T-helper 1 cell treated with Interleukin-12 subunit alpha and Interleukin-12 subunit beta and Interleukin-4 antibody, amounts not matched to agents 30 μg/mL and 1 μg/mL, for 36 hours (primary cell): ENCODE measurements around the gene MDFI.

Experiments used
- H3K27ac Mint-ChIP-seq: one replicate; pipeline ENCODE4 v1.8.0; 2021; ENCODE audit warnings: mild to moderate bottlenecking, mixed read lengths
- H3K27me3 Mint-ChIP-seq: one replicate; pipeline ENCODE4 v1.8.0; 2021; ENCODE audit warnings: low read depth, mixed read lengths
- H3K36me3 Mint-ChIP-seq: one replicate; pipeline ENCODE4 v1.8.0; 2021; ENCODE audit warnings: low read depth, mixed read lengths
- H3K4me1 Mint-ChIP-seq: one replicate; pipeline ENCODE4 v1.8.0; 2021; ENCODE audit warnings: low read depth, mixed read lengths
- H3K4me3 Mint-ChIP-seq: one replicate; pipeline ENCODE4 v1.8.0; 2021; ENCODE audit warnings: mild to moderate bottlenecking, moderate library complexity, mixed read lengths
- H3K9me3 Mint-ChIP-seq: one replicate; pipeline ENCODE4 v1.8.0; 2021; ENCODE audit warnings: mixed read lengths

Gene MDFI

DNA sequence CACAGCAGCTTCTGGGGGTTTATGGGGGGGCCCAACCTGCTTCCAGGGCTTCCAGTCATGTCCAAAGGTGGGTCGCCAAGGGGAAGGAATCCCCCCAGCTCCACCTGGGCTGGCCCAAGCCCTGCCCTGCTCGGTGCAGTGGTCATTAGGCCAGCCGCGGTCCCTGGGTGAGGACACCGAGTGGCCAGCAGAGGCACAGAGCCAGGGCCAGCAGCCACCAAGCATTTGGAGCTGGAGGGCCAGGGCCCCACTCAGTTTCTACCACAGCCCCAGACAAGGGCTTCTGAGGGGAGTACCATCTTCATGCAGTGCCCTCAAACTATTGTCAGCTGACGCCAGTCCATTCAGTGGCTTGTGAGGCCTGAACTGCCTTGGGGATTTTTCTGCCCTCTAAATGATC, 57.6 kb downstream of the MDFI start:
- H3K9me3 Mint-ChIP-seq = no peaks in the 10 kb centered on the region
- no peaks in the 10 kb centered on the region for H3K4me1 Mint-ChIP-seq
- H3K27me3 Mint-ChIP-seq = no peaks in the 10 kb centered on the region
- H3K36me3 Mint-ChIP-seq = no peaks in the 10 kb centered on the region
- H3K4me3 Mint-ChIP-seq = no peak overlapping the region
- no peak overlapping the region for H3K27ac Mint-ChIP-seq

DNA sequence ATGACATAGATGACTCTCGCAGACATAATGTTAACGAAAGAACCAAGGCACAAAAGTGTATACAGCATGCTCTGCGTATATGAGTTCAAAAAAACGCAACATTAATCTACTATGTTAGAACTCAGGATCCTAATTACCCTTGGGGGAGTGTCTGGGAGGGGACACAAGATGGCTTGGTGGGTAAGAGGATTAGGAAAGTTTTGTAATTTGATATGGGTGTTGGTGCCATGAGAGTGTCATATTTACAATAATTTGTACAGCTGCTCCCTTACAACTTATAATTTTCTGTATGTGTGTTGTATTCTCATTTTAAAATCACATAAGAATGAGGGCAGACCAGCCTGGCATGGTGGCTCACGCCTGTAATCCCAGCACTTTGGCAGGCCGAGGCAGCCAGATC, 58.5 kb downstream of the MDFI start:
- Mint-ChIP-seq H3K4me1 (no peaks in the 10 kb centered on the region), H3K9me3 (no peaks in the 10 kb centered on the region), H3K27ac (no peak overlapping the region), H3K4me3 (no peak overlapping the region), H3K36me3 (no peaks in the 10 kb centered on the region), H3K27me3 (no peaks in the 10 kb centered on the region)

DNA sequence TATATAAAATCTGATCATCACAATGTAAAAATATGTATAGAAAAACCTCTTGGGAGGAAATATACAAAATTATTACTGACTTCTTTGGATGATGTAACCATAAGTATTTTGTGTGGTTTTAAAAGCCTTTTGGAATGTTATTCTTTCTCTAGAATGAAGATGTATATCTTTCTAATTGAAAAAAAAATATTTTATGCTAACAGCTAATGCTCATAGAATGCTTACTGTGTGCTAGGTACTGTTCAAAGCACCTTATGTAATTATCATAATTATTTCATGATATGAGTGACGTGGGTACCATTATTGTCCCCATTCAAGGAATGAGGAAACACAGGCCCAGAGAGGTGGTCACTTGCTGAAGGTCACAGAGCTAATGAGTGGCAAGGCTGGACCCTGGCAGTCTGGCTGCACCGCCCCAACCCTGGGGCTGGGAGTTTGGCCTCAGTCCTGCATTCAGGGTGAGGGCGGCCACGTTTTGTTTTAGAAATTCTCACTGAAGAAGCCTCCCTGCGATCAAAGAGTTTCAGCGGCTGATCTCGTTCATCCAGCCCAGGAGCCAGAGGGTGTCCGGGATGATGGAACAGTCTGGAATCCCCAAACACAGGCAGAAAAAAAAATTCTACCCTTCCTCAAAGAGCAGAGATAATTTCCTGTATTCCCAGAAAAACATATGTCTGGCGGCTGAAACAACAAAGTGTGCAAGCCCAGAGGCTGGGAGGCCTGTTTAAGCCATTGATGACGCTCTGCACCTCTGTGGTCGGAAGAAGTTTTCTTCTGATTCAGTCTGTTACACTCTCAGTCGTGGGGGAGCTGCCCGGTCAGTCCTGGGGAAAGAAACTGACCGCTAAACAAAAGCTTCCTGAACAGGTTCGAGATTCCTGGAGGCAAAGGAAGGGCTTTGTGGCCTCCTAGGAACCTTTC, 59.9 kb downstream of the MDFI start:
- no peak overlapping the region for H3K27ac Mint-ChIP-seq
- no peaks in the 10 kb centered on the region for H3K4me1 Mint-ChIP-seq
- no peaks in the 10 kb centered on the region for H3K9me3 Mint-ChIP-seq
- H3K36me3 Mint-ChIP-seq = no peaks in the 10 kb centered on the region
- H3K4me3 Mint-ChIP-seq = no peak overlapping the region
- no peaks in the 10 kb centered on the region for H3K27me3 Mint-ChIP-seq

DNA sequence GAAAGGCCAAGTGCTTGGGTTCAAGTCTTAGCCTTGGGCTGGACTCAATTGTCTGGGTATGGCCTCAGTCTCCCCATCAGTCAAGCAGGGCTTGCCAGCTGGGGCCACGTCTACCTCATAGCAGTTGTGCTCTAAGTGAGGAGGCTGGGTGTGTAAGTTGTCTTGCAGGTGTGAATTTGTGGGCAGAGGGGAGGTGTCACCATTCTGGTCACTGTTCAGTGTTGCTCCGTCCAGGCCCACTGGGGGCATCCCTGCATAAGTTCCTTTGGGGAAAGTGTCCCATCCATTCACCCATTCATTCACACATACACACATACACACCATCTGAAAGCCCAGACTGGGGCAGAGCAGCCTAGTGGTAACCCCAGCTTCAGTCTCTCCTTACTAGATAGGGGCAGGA, 60.8 kb downstream of the MDFI start:
- H3K27me3 Mint-ChIP-seq = no peaks in the 10 kb centered on the region
- H3K4me3 Mint-ChIP-seq = no peak overlapping the region
- H3K36me3 Mint-ChIP-seq = no peaks in the 10 kb centered on the region
- no peak overlapping the region for H3K27ac Mint-ChIP-seq
- H3K9me3 Mint-ChIP-seq = no peaks in the 10 kb centered on the region
- no peaks in the 10 kb centered on the region for H3K4me1 Mint-ChIP-seq

DNA sequence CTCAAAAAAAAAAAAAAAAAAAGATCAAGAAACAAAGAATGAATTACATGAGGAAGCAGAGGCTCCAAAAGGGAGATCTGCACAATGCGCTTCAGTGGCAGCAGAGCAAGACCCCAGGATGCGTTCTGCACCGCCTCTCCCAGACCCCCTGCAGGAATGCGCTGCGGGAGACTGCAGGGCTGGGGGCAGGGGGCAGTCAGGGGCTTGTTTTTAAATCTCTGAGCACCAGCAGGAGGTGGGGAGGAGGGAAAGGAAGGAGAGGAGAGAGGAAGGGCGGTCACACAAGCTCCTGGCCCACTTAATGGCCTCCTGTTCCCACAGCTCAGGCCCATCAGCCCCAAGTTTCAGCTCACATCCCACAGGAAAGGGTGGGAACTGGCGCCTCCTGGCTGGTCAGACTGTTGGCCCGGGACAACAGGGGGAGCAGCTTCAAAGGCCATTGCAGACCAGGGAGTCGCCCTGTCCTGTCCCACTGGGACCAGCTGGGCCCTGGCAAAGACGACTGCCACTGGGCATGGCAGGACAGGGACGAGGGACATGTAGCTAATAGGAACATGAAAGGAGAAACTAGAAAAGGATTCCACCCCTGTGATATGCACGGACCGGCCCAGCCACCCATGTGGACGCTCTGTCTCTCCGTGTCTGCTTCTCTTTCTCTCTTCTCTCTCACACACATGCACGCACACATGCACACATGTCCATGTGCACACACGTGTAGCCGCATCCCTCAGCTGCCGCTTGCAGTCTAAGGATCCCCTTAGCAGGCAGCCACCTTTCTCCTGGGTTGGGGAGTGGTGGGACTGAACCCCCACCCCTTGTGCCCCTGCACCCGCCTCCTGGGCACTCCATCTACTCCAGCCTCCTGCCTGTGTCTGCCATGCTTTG, 62.4 kb downstream of the MDFI start:
- H3K4me3 Mint-ChIP-seq = no peak overlapping the region
- H3K36me3 Mint-ChIP-seq = no peaks in the 10 kb centered on the region
- H3K27me3 Mint-ChIP-seq = no peaks in the 10 kb centered on the region
- no peaks in the 10 kb centered on the region for H3K9me3 Mint-ChIP-seq
- no peak overlapping the region for H3K27ac Mint-ChIP-seq
- no peaks in the 10 kb centered on the region for H3K4me1 Mint-ChIP-seq

DNA sequence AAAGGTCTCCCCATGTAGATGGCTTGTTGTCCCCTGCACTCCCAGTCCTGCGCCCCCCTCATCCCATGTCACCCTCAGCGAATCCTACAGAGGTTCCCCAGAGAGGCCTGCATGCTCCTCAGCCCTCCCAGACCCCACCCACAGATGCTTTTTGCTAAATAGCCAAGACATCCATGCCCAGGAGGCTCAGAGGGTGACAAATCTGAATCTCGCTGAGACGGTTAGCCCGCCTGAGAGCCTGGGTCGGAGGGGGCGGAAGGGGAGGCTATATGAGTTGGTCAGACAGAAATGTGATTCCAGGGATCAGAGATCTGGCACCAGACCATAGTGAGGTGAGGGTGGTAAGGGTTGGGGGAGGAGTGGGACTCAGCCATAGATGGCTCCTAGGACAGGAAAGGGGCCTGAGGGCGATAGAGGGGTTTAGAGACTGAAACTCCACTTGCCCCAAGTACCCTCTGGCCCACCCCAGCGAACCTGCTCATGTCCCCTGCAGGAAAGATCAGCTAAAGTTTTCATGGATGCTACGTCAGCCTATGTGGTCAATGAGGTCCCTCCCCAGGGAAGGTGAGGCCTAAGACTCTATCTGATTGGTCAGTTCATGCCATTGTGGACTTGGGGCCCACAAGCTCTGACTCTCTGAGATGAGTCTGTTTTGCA, 63.9 kb downstream of the MDFI start:
- H3K27me3 Mint-ChIP-seq = no peaks in the 10 kb centered on the region
- peaks cover 10% of the 10 kb centered on the region for H3K4me1 Mint-ChIP-seq
- no peaks in the 10 kb centered on the region for H3K36me3 Mint-ChIP-seq
- H3K4me3 Mint-ChIP-seq = no peak overlapping the region
- no peaks in the 10 kb centered on the region for H3K9me3 Mint-ChIP-seq
- no peak overlapping the region for H3K27ac Mint-ChIP-seq

DNA sequence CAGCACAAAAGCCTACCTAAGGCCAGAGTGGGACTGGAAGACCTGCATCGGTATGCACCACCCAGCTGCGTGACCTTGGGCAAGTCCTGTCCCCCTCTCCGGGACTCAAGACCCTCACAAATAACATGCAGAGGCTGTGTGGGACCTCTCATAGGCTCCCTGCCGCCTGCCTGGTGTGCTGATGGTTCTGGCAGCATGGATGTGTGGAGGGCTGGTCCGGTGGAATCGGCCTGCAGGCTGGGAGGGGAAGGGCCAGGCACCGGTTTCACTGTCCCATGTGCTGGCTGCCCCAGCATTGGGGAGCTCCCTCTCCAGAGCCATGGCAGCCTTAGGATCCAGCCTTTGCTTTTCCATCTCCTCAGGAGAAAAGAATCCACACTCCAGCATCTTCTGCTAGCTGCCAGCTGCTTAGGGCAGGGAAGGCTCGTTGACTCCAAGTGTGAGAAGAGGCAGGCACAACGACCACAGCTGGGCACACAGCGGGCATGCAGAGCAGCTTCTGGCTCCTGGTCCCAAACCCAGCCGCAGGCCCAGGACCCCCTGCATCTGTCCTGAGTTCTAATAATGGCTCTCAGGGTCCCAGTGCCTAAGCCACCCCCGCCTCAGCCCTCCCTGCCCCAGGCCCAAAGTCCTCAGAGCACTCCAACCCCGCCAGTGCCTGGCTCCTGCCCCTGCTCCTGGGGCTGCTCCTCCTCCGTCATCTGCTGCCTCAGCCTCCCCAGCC, 64.7 kb downstream of the MDFI start:
- Mint-ChIP-seq H3K9me3 (no peaks in the 10 kb centered on the region), H3K27me3 (no peaks in the 10 kb centered on the region), H3K4me1 (peaks cover 17% of the 10 kb centered on the region), H3K4me3 (no peak overlapping the region), H3K36me3 (no peaks in the 10 kb centered on the region), H3K27ac (no peak overlapping the region)
